Choroid plexus epithelial cell (primary cell): ENCODE measurements around the gene MAP3K14.

ENCODE experiments used
- DNase-seq: peaks from one replicate; pipeline ENCODE4 v3.0.0-alpha.2; 2010; ENCODE audit warnings: low read depth
- H3K4me3 ChIP-seq: 2 replicates; pipeline ENCODE4 v1.5.1; 2011; ENCODE audit warnings: low read depth, mild to moderate bottlenecking, control low read depth, low read length, moderate library complexity
- CTCF ChIP-seq: conservative IDR thresholded peaks from 2 replicates; pipeline ENCODE4 v1.5.1; 2011; ENCODE audit warnings: low read depth, mild to moderate bottlenecking, control low read depth, inconsistent platforms, low read length, moderate library complexity

MAP3K14 gene

GRCh38 chr17:45222996-45223538 lies 93.8 kb downstream of the MAP3K14 start:
- peak overlapping the region; percentile 66 for H3K4me3 ChIP-seq
- DNase-seq: no peak
- TF ChIP-seq CTCF: no peak

GRCh38 chr17:45222289-45222995 lies 94.4 kb downstream of the MAP3K14 start:
- peak overlapping the region; percentile 66 for H3K4me3 ChIP-seq
- no peak for TF ChIP-seq CTCF
- no peak for DNase-seq

GRCh38 chr17:45222014-45222288 lies 94.9 kb downstream of the MAP3K14 start:
- peak overlapping the region; percentile 66 for H3K4me3 ChIP-seq
- DNase-seq: no peak
- no peak for TF ChIP-seq CTCF

- DNase-seq: no peak
- peak within 1 kb of the TSS; percentile 66 for H3K4me3 ChIP-seq
- TF ChIP-seq CTCF: no peak
Measured at GRCh38 chr17:45221081-45222013, 95.5 kb downstream of the MAP3K14 start, which contains the start of gene FMNL1. FMNL1 (plus strand) TSS chr17:45221885; CDS start chr17:45222125, 240 bp downstream.

- no peak for TF ChIP-seq CTCF
Measured at GRCh38 chr17:45220079-45220478, 96.7 kb downstream of the MAP3K14 start.

GRCh38 chr17:45218895-45219661 lies 97.7 kb downstream of the MAP3K14 start:
- no peak overlapping the region for H3K4me3 ChIP-seq
- TF ChIP-seq CTCF: peak; percentile 95
- peak; percentile 87 for DNase-seq

More at GRCh38 chr17:45220079-45220478, 96.7 kb downstream of the MAP3K14 start:
- H3K4me3 ChIP-seq: no peak overlapping the region
- DNase-seq: no peak
